ENCODE measurements around the gene TPSAB1.
"Not testable (repeated sequence)": the region's sequence is repeated elsewhere in the genome, so short reads cannot be mapped to it uniquely, and the experiment has no call there.

TPSAB1 gene

DNA sequence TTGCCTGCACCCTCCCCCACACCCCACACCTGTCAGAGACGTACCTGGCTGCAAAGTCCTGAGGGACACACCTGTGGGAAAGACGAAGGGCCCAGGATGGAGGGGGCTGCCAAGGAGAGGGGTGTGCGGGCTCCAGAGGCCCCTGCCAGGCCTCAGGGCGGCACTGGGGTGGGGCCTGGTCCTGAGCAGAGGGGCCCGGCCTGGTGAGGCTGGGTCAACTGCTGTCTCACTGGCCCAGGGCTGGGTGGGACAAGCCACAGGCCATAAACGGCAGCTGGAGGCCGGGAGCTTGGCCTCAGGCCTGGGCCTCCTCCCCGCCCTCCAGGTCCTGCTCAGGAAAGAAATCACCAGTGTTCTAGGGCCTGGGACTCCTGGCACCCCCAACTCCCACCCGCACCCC lies 15.9 kb upstream of the TPSAB1 start:
- Histone ChIP-seq H3K27me3 (ENCODE audit: insufficient read depth, poor library complexity, severe bottlenecking) (peaks cover 5% of the 10 kb centered on the region), H3K4me3 (replicated peaks; ENCODE audit: insufficient read depth, low read length) (no peak overlapping the region), H3K27ac (replicated peaks) (no peak overlapping the region)
- TF ChIP-seq GABPA (IDR thresholded peaks at IDR 0.05; ENCODE audit: low read depth) (no peak), POLR2AphosphoS5 (IDR thresholded peaks at IDR 0.05; ENCODE audit: low read depth) (no peak), SPI1 (IDR thresholded peaks at IDR 0.05; ENCODE audit: borderline replicate concordance, low read depth) (no peak)
- TF ChIP-seq, protein P1, sequence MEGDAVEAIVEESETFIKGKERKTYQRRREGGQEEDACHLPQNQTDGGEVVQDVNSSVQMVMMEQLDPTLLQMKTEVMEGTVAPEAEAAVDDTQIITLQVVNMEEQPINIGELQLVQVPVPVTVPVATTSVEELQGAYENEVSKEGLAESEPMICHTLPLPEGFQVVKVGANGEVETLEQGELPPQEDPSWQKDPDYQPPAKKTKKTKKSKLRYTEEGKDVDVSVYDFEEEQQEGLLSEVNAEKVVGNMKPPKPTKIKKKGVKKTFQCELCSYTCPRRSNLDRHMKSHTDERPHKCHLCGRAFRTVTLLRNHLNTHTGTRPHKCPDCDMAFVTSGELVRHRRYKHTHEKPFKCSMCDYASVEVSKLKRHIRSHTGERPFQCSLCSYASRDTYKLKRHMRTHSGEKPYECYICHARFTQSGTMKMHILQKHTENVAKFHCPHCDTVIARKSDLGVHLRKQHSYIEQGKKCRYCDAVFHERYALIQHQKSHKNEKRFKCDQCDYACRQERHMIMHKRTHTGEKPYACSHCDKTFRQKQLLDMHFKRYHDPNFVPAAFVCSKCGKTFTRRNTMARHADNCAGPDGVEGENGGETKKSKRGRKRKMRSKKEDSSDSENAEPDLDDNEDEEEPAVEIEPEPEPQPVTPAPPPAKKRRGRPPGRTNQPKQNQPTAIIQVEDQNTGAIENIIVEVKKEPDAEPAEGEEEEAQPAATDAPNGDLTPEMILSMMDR (IDR thresholded peaks at IDR 0.05; ENCODE audit: insufficient read depth, low read length): no peak
- TF ChIP-seq, protein P2, sequence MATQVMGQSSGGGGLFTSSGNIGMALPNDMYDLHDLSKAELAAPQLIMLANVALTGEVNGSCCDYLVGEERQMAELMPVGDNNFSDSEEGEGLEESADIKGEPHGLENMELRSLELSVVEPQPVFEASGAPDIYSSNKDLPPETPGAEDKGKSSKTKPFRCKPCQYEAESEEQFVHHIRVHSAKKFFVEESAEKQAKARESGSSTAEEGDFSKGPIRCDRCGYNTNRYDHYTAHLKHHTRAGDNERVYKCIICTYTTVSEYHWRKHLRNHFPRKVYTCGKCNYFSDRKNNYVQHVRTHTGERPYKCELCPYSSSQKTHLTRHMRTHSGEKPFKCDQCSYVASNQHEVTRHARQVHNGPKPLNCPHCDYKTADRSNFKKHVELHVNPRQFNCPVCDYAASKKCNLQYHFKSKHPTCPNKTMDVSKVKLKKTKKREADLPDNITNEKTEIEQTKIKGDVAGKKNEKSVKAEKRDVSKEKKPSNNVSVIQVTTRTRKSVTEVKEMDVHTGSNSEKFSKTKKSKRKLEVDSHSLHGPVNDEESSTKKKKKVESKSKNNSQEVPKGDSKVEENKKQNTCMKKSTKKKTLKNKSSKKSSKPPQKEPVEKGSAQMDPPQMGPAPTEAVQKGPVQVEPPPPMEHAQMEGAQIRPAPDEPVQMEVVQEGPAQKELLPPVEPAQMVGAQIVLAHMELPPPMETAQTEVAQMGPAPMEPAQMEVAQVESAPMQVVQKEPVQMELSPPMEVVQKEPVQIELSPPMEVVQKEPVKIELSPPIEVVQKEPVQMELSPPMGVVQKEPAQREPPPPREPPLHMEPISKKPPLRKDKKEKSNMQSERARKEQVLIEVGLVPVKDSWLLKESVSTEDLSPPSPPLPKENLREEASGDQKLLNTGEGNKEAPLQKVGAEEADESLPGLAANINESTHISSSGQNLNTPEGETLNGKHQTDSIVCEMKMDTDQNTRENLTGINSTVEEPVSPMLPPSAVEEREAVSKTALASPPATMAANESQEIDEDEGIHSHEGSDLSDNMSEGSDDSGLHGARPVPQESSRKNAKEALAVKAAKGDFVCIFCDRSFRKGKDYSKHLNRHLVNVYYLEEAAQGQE (IDR thresholded peaks at IDR 0.05; ENCODE audit: insufficient replicate concordance, low read depth): no peak
- DNase-seq (ENCODE audit: low read depth in 1 of 2, low spot score in 1 of 2): no peak

DNA sequence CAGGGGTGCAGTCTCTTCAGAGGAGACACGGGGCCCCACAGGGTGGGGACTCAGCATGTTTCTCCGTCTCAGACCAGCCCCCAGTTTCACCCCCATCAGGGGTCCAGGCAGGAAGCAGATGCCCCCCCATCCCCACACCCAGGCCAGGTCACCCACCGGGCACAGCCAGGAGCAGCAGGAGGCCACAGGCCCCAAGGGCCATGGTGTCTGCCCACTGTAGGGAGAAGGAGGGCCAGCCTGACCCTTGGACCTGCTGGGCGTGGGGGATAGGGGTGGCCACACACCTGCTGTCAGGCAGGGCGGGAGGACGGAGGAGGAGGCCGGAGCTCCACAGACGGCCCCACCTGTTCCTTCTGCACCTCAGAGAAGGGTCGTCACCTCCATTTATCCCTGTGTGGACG lies 15.5 kb upstream of the TPSAB1 start, which contains the start of gene TPSG1:
TPSG1 (minus strand) TSS at position 218 of the 401 bp plus-strand sequence; CDS start at position 202, 16 bp downstream.
- Histone ChIP-seq H3K27ac (replicated peaks) (no peak within 1 kb of the TSS), H3K27me3 (ENCODE audit: insufficient read depth, poor library complexity, severe bottlenecking) (peaks cover 5% of the 10 kb centered on the region), H3K4me3 (replicated peaks; ENCODE audit: insufficient read depth, low read length) (no peak within 1 kb of the TSS)
- TF ChIP-seq, protein P1 (IDR thresholded peaks at IDR 0.05; ENCODE audit: insufficient read depth, low read length): no peak
- TF ChIP-seq, protein P2 (IDR thresholded peaks at IDR 0.05; ENCODE audit: insufficient replicate concordance, low read depth): no peak
- TF ChIP-seq SPI1 (IDR thresholded peaks at IDR 0.05; ENCODE audit: borderline replicate concordance, low read depth): no peak
- no peak for TF ChIP-seq POLR2AphosphoS5 (IDR thresholded peaks at IDR 0.05; ENCODE audit: low read depth)
- no peak for TF ChIP-seq GABPA (IDR thresholded peaks at IDR 0.05; ENCODE audit: low read depth)
- no peak for DNase-seq (ENCODE audit: low read depth in 1 of 2, low spot score in 1 of 2)

- not testable (repeated sequence) for DNase-seq (ENCODE audit: low read depth in 1 of 2, low spot score in 1 of 2); H3K27ac ChIP-seq (replicated peaks); H3K27me3 ChIP-seq (ENCODE audit: insufficient read depth, poor library complexity, severe bottlenecking); H3K4me3 ChIP-seq (replicated peaks; ENCODE audit: insufficient read depth, low read length)
Observed at GRCh38 chr16:1225728-1226311, 14.7 kb upstream of the TPSAB1 start.

DNA sequence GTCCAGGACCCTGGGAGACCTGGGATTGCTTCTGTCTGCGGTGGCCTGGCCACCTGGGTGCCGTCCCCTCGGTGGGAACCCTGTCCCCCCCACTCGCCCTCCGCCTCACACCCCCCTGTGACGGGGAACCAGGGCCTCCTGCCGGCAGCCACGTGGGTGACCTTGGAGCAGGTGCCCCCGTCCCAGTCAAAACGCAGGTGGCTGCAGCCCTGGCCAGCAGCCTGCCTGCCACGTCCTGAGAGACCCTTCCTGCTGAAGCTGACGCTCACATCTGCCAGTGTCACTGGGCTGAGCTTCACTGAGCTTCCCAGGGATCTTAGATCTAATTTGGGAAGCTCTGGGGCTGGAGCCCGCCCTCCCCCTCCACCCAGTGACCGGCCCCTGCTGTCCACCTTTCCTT lies 13.8 kb upstream of the TPSAB1 start:
- not testable (repeated sequence) for H3K27me3 ChIP-seq (ENCODE audit: insufficient read depth, poor library complexity, severe bottlenecking); H3K4me3 ChIP-seq (replicated peaks; ENCODE audit: insufficient read depth, low read length); H3K27ac ChIP-seq (replicated peaks); DNase-seq (ENCODE audit: low read depth in 1 of 2, low spot score in 1 of 2)

DNA sequence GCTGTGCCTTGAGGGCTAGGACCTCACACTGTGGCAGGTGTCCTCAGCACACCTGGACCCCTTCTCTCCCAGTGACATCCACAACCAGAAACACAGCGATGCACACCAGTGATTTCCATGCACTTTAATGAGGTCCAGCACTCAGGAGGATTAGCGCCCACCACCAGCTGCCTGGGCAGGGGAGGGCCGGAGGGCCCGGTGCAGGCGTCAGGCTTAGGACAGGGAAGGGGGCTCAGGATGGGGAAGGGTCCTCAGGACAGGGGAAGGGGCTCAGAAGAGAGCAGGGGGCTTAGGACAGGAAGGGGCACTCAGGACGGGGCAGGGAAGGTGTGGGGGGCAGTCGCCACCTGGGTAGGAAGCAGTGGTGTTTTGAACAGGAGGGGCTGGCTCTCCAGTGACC lies 12.3 kb upstream of the TPSAB1 start:
- H3K27ac ChIP-seq (replicated peaks); DNase-seq (ENCODE audit: low read depth in 1 of 2, low spot score in 1 of 2); H3K27me3 ChIP-seq (ENCODE audit: insufficient read depth, poor library complexity, severe bottlenecking); H3K4me3 ChIP-seq (replicated peaks; ENCODE audit: insufficient read depth, low read length): not testable (repeated sequence)

- H3K27me3 ChIP-seq (ENCODE audit: insufficient read depth, poor library complexity, severe bottlenecking); H3K4me3 ChIP-seq (replicated peaks; ENCODE audit: insufficient read depth, low read length); H3K27ac ChIP-seq (replicated peaks); DNase-seq (ENCODE audit: low read depth in 1 of 2, low spot score in 1 of 2): not testable (repeated sequence)
Observed at GRCh38 chr16:1229476-1229875, 11.0 kb upstream of the TPSAB1 start.

DNA sequence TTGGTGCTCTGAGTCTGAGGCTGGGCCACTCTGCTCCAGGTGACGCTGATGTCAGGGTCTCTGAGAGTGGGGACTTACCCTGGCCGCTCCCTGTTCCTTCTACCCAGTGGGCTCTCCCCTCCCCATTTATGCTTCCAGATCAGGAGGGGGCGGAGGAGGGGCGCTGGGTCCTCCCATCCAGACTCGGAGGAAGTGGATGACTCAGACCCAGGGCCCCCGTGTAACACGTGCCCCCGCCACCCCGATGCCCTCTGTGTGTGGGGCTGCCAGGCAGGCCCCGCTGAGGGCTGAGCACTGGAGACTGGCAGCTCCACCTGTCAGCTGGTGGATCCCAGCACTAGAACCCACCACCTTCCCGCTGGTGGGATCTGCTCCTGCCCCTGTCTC lies 10.4 kb upstream of the TPSAB1 start, which contains the start of gene TPSB2:
TPSB2 (minus strand) TSS at position 101 of the 387 bp plus-strand sequence. CDS start 233 bp downstream, outside the sequence.
- H3K27me3 ChIP-seq (ENCODE audit: insufficient read depth, poor library complexity, severe bottlenecking); DNase-seq (ENCODE audit: low read depth in 1 of 2, low spot score in 1 of 2); H3K4me3 ChIP-seq (replicated peaks; ENCODE audit: insufficient read depth, low read length); H3K27ac ChIP-seq (replicated peaks): not testable (repeated sequence)

- not testable (repeated sequence) for DNase-seq (ENCODE audit: low read depth in 1 of 2, low spot score in 1 of 2); H3K27me3 ChIP-seq (ENCODE audit: insufficient read depth, poor library complexity, severe bottlenecking); H3K27ac ChIP-seq (replicated peaks); H3K4me3 ChIP-seq (replicated peaks; ENCODE audit: insufficient read depth, low read length)
Observed at GRCh38 chr16:1230471-1231212, 9.9 kb upstream of the TPSAB1 start.

Measured in HL-60 (cell line).